ENCODE measurements around the gene POLR3K. TPM values are rescaled to one million over a fixed set of nuclear protein-coding genes. Genes with fewer than 3 reads are reported as not detected.

The POLR3K gene
- total RNA-seq, 1 donor from 2014 or later: 12.2 TPM

GRCh38 chr16:77273-77806 lies 23.9 kb upstream of the POLR3K start:
- H3K4me1 Mint-ChIP-seq (ENCODE audit: low read depth, unreplicated experiment): peaks cover 36% of the 10 kb centered on the region
- peak overlapping the region; percentile 34 for H3K4me3 Mint-ChIP-seq (ENCODE audit: unreplicated experiment)
- no peaks in the 10 kb centered on the region for H3K9me3 Mint-ChIP-seq (ENCODE audit: unreplicated experiment)
- peak overlapping the region; percentile 89 for H3K9ac ChIP-seq (ENCODE audit: low read length)
- H3K36me3 ChIP-seq (ENCODE audit: insufficient read depth, low read length): peaks cover 2% of the 10 kb centered on the region
- no peaks in the 10 kb centered on the region for H3K27me3 ChIP-seq (ENCODE audit: insufficient read depth, low read length)
- H3K27ac ChIP-seq (ENCODE audit: low read depth, low read length): peak overlapping the region; percentile 70
- no peak for FAIRE-seq
- H3K27me3 Mint-ChIP-seq (ENCODE audit: low read depth, unreplicated experiment): no peaks in the 10 kb centered on the region
- peaks cover 53% of the 10 kb centered on the region for H3K4me1 ChIP-seq (ENCODE audit: insufficient read depth, low read length)
- peak overlapping the region; percentile 98 for H3K4me2 ChIP-seq (ENCODE audit: low read length)
- peaks cover 12% of the 10 kb centered on the region for H4K20me1 ChIP-seq (ENCODE audit: insufficient read depth, low read length)
- H3K79me2 ChIP-seq (ENCODE audit: insufficient read depth, low read length): peaks cover 13% of the 10 kb centered on the region
- peak overlapping the region; percentile 26 for H3K27ac Mint-ChIP-seq (ENCODE audit: unreplicated experiment)
- peaks cover 3% of the 10 kb centered on the region for H3K36me3 Mint-ChIP-seq (ENCODE audit: low read depth, unreplicated experiment)
- no peak for TF ChIP-seq EZH2 (IDR thresholded peaks at IDR 0.05; ENCODE audit: insufficient read depth, low read length)
- DNase-seq (ENCODE audit: low read depth): no peak
- H2AFZ ChIP-seq (ENCODE audit: low read depth, low read length): peak overlapping the region; percentile 43
- no peaks in the 10 kb centered on the region for H3K9me3 ChIP-seq (ENCODE audit: insufficient read depth, low read depth, low read length)
- H3K4me3 ChIP-seq (ENCODE audit: insufficient read depth, low read depth, low read length): peak overlapping the region; percentile 69

GRCh38 chr16:76535-77272 lies 23.3 kb upstream of the POLR3K start:
- H3K4me2 ChIP-seq (ENCODE audit: low read length): peak overlapping the region; percentile 98
- H3K79me2 ChIP-seq (ENCODE audit: insufficient read depth, low read length): peaks cover 16% of the 10 kb centered on the region
- TF ChIP-seq EZH2 (IDR thresholded peaks at IDR 0.05; ENCODE audit: insufficient read depth, low read length) (no peak), CTCF (IDR thresholded peaks at IDR 0.05; ENCODE audit: insufficient read depth, low read depth, low read length) (no peak)
- Mint-ChIP-seq H3K4me3 (ENCODE audit: unreplicated experiment) (peak overlapping the region; percentile 67), H3K27ac (ENCODE audit: unreplicated experiment) (peak overlapping the region; percentile 66), H3K4me1 (ENCODE audit: low read depth, unreplicated experiment) (peaks cover 36% of the 10 kb centered on the region), H3K9me3 (ENCODE audit: unreplicated experiment) (no peaks in the 10 kb centered on the region), H3K27me3 (ENCODE audit: low read depth, unreplicated experiment) (no peaks in the 10 kb centered on the region), H3K36me3 (ENCODE audit: low read depth, unreplicated experiment) (peaks cover 3% of the 10 kb centered on the region)
- no peaks in the 10 kb centered on the region for H3K9me3 ChIP-seq (ENCODE audit: insufficient read depth, low read depth, low read length)
- peaks cover 9% of the 10 kb centered on the region for H4K20me1 ChIP-seq (ENCODE audit: insufficient read depth, low read length)
- peak overlapping the region; percentile 70 for H3K27ac ChIP-seq (ENCODE audit: low read depth, low read length)
- peaks cover 2% of the 10 kb centered on the region for H3K36me3 ChIP-seq (ENCODE audit: insufficient read depth, low read length)
- peak overlapping the region; percentile 69 for H3K4me3 ChIP-seq (ENCODE audit: insufficient read depth, low read depth, low read length)
- no peak for FAIRE-seq
- H3K4me1 ChIP-seq (ENCODE audit: insufficient read depth, low read length): peaks cover 53% of the 10 kb centered on the region
- peak; percentile 75 for DNase-seq (ENCODE audit: low read depth)
- H3K9ac ChIP-seq (ENCODE audit: low read length): peak overlapping the region; percentile 89
- H3K27me3 ChIP-seq (ENCODE audit: insufficient read depth, low read length): no peaks in the 10 kb centered on the region
- no peak overlapping the region for H2AFZ ChIP-seq (ENCODE audit: low read depth, low read length)

- Histone ChIP-seq H2AFZ (ENCODE audit: low read depth, low read length) (no peak overlapping the region), H3K4me1 (ENCODE audit: insufficient read depth, low read length) (peaks cover 60% of the 10 kb centered on the region), H3K9me3 (ENCODE audit: insufficient read depth, low read depth, low read length) (no peaks in the 10 kb centered on the region), H3K9ac (ENCODE audit: low read length) (no peak overlapping the region), H3K27ac (ENCODE audit: low read depth, low read length) (peak overlapping the region; percentile 70), H3K36me3 (ENCODE audit: insufficient read depth, low read length) (peaks cover 2% of the 10 kb centered on the region), H3K79me2 (ENCODE audit: insufficient read depth, low read length) (peaks cover 25% of the 10 kb centered on the region), H3K4me3 (ENCODE audit: insufficient read depth, low read depth, low read length) (no peak overlapping the region), H3K27me3 (ENCODE audit: insufficient read depth, low read length) (no peaks in the 10 kb centered on the region), H4K20me1 (ENCODE audit: insufficient read depth, low read length) (peaks cover 16% of the 10 kb centered on the region), H3K4me2 (ENCODE audit: low read length) (peak overlapping the region; percentile 98)
- DNase-seq (ENCODE audit: low read depth): peak; percentile 67
- no peak for FAIRE-seq
- Mint-ChIP-seq H3K36me3 (ENCODE audit: low read depth, unreplicated experiment) (peaks cover 3% of the 10 kb centered on the region), H3K4me3 (ENCODE audit: unreplicated experiment) (peak overlapping the region; percentile 62), H3K4me1 (ENCODE audit: low read depth, unreplicated experiment) (peaks cover 37% of the 10 kb centered on the region), H3K9me3 (ENCODE audit: unreplicated experiment) (no peaks in the 10 kb centered on the region), H3K27ac (ENCODE audit: unreplicated experiment) (peak overlapping the region; percentile 79), H3K27me3 (ENCODE audit: low read depth, unreplicated experiment) (no peaks in the 10 kb centered on the region)
- TF ChIP-seq EZH2 (IDR thresholded peaks at IDR 0.05; ENCODE audit: insufficient read depth, low read length): no peak
- peak; percentile 8 for TF ChIP-seq CTCF (IDR thresholded peaks at IDR 0.05; ENCODE audit: insufficient read depth, low read depth, low read length)
Observed at GRCh38 chr16:75580-76501, 22.4 kb upstream of the POLR3K start.
